Stimulated activated CD8-positive, alpha-beta memory T cell treated with anti-CD3 and anti-CD28 coated beads, Interleukin-15, amount 100 ng/mL, for 48 hours (primary cell): ENCODE data around the gene ZNF525.
"Not testable (repeated sequence)": the region's sequence is repeated elsewhere in the genome, so short reads cannot be mapped to it uniquely, and the experiment has no call there.

Experiments
- DNase-seq, 2 donors: peaks; one replicate each; pipeline ENCODE4 v3.0.0-alpha.2; 2020; ENCODE audit warnings: low read depth in 2 of 2

Gene ZNF525

DNA sequence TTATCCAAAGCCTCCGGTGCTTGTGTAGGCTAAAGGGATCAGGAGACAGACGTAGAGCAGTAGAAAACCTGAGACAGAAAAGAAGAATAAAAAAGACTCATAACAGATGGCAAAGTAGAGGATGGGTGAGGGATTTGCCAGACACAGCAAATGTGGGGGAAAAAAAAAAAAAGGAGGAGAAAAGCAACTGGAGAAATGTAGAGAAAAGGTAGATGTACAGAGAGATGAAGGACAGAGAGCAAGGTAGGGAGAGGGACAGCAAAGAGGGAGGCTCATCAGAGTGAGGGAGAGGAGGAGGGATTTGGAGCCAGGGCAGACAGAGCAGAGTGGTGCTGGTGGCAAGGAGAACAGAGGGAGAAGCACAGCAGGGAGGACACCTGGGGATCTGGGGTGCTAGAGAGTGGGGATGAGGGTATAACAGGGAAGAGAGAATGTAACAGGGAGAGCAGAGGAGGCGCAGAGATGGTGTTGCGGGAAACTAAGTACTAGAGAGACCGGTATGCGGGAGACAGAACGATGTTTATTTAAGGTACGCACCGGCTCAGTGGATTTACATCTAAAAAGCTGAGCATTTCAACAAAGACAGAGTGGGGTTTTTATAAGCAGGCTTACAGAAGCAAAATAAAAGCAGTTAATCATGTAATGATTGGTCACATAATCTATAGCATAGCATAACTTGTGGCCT lies 30.5 kb downstream of the ZNF525 start:
- DNase-seq = not testable (repeated sequence)

DNA sequence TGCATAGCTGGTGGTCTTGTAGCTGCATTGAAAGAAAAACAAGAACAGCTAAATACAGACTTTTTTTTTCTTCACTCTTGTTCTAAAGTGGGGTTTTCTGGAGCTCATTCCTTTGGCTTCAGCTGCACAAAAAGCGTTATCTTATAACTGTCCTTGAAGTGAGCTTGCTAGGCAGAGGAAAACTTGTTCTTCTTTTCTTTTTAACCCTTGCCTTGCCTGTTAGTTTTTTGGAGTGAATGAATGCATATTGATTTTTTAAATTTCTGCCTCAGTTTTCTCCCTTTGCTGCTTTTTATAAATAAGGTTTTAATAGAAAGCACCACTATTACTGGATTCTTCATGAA lies 31.0 kb downstream of the ZNF525 start:
- DNase-seq = no peak

DNA sequence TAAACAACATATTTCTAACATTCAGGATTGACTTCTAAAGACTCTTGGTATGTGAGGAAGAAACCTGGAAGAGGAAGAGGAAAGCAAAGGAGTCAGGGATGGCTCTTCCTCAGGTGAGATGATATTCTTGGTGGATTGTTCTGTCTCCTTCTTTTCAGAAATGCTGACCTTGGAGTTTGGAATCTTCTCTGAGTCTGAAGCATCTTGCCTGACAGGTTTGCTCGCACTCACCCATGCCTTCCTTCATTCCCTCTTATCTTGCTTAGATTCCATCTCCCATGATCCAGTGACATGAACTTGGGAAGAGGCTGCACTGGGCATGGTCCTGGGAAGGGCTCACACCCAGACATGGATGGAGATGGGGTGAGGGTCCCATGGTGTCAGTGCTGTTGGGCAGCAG lies 32.4 kb downstream of the ZNF525 start:
- not testable (repeated sequence) for DNase-seq

DNA sequence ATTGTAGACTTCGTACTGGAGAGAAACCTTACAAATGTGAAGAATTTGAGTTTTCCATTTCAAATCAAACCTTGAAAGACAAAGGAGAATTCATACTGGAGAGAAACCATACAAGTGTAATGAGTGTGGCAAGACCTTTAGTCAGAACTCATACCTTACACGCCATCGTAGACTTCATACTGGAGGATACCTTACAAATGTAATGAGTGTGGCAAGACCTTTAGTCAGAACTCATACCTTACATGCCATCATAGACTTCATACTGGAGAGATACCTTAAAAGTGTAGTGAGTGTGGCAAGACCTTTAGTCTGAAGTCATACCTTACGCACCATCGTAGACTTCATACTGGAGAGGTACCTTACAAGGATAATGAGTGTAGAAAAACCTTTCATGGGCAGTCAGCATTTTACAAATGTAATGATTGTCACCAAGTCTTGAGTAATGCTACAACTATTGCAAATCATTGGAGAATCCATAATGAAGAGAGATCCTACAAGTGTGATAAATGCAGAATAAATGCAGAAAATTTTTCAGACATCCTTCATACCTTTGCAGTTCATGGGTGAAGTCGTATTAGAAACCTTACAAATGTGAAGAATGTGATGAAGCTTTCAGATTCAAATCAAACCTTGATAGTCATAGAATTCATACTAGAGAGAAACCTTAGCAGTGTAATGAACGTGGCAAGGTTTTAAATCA lies 44.1 kb downstream of the ZNF525 start:
- DNase-seq = no peak

DNA sequence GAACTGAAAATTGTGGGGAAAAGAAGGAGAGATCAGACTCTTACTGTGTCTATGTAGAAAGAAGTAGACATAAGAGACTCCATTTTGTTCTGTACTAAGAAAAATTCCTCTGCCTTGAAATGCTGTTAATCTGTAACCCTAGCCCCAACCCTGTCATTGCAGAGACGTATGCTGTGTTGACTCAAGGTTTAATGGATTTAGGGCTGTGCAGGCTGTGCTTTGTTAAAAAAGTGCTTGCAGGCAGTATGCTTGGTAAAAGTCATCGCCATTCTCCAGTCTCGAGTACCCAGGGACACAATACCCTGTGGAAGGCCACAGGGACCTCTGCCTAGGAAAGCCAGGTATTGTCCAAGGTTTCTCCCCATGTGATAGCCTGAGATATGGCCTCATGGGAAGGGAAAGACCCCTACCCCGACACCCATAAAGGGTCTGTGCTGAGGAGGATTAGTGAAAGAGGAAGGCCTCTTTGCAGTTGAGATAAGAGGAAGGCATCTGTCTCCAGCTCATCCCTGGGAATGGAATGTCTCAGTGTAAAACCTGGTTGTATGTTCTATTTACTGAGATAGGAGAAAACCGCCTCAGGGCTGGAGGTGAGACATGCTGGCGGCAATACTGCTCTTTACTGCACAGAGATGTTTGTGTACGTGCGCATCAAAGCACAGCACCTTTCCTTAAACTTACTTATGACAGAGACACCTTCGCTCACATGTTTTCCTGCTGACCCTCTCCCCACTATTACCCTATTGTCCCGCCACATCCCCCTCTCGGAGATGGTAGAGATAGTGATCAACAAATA lies 55.2 kb downstream of the ZNF525 start:
- DNase-seq = not testable (repeated sequence)

DNA sequence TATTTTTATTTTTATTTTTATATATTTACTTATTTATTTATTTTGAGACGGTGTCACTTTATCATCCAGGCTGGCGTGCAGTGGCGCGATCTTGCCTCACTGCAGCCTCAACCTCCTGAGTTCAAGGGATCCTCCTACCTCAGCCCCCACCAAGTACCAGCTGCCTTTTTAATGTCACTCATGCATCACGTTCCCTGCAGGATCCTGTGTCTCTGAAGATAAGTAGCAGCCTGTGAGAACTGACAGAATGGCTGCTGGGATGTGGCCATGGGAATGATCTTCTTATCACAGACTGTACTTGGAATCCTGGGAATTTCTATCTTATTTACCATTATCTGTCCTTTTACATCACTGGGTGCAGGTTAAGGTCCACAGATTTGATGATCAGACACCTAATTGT lies 57.0 kb downstream of the ZNF525 start:
- DNase-seq = no peak

DNA sequence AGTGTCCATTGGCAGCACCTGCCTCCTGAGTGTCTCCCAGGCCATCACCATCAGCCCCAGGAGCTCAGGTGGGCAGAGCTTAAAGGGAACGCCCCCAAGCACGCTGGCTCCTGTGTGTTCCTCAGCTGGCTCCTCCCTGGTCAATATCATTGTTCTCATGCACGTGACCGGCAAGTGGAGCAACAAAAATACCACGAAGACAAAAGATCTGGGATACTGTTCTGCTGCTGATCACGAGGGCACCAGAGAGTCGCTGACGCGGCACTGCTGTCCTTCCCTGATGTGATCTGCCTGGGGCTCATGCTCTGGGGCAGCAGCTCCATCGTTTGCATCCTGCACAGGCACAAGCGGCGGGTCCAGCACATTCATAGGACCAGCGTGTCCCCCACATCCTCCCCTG lies 57.6 kb downstream of the ZNF525 start:
- DNase-seq = not testable (repeated sequence)

DNA sequence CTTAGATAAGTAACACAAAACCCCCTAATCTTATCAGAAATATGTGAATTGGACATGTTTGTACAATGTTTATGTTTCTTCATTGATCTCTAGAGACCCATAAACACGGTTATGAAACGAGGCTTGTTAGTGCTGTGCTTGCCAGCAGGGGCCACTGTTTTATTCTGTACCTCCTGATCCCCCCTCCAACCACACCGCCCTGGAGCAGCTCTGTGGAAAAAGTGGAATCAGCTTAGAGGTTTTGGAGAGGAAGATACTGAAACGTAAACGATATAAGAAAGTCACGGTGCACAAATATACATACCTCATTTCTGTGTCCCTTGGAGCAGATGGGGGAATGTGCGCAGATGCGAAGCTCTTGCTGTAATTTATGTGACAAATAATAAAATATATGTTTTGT lies 58.2 kb downstream of the ZNF525 start:
- DNase-seq = not testable (repeated sequence)

DNA sequence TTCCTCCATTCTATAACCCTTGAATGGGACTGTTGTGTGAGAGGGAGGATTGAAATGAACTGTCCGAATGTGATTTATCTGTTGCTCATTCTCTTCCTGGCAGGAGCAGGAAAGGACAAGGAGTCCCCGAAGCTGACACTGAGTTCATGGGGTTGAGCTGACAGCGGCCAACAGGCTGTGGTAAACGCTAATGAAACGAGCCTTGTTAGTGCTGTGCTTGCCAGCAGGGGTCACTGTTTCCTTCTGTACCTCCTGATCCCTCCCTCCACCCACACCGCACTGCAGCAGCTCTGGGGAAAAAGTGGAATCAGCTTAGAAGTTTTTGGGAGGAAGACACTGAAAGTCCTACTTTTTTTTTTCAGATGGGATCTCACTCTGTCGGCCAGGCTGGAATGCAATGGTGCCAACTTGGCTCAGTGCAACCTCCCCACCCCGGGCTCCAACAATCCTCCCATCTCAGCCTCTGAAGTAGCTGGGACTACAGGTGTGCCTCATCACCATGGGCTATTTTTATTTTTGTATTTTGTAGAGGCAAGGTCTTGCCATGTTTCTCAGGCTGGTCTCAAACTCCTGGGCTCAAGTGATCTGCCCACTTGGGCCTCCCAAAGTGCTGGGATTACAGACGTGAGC lies 59.6 kb downstream of the ZNF525 start:
- peak; percentile 29 to 37 for DNase-seq

DNA sequence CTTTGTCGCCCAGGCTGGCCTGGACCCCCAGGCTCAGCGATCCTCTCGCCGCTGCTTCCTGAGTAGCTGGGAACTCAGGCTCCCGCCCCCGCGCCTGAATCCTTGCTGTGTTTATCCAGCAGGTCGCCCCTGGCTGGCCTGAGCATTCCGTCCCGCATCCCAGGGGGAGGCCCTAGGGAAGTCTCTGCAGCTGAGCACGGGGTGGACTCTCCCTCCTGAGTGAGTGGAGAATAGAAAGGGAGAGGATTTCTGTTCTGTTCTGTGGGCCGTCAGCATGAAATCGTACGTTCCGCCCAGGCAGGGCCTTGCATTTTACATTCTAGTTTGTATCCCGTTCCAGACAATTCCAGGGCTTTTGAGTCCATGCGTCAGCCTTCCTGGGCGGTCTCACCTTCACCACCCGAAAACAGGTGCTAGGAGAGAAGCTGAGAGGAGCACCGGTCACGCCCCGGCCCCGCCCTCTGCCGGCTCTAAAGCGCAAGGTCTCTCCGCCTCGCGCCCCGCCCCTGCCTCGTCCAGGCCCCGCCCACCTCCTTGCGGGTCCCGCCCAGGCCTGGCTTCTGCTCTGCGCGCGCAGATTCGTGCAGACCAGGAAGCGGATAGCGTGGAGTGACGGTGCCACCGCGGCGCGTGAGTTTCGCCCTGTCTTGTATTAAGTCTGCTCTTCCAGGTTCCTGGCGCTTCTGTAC lies 66.0 kb downstream of the ZNF525 start, which contains the start of gene ZNF761:
Gene ZNF761, plus strand, starts transcription at position 586 of the 689 bp plus-strand sequence. CDS start 15,285 bp downstream, outside the sequence.
- peak; percentile 91 to 93 for DNase-seq

DNA sequence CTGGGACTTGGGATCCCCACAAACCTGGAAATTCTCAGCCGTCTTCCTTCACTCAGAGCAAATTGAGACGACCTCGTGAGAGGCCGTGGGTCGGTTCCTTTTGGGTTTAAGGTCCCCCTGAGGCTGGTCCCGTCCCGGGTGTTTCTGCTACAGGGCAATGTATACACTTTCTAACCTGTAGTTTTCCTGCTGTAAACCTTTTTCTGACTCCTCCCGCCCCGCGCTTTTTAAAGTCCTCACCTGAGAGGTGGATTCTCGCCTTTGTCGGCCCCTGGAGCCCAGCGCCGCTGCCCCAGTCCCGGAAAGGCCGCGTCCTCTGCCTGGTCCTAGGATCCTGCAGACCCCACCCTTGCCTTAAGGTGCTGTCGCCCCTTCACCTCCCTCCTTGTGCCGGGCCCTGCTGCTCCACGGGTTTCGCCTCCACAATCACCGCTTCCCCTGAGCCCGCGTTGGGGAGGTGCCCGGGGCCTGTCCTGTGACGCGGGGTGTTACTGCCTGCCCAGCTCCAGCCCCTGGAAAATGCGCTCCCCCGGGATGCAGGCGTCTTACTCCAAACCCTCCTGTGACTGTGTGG lies 66.7 kb downstream of the ZNF525 start:
- no peak for DNase-seq
